ENCODE data around the gene LCN15.

Gene LCN15

GRCh38 chr9:136805207-136805740 is 41.0 kb upstream of the LCN15 start (continued):
- TF ChIP-seq ZC3H10 (CRISPR knock-in tag; IDR thresholded peaks at IDR 0.05) (no peak), SNAI2 (CRISPR knock-in tag; IDR thresholded peaks at IDR 0.05) (no peak), ZNF565 (CRISPR knock-in tag; conservative IDR thresholded peaks at IDR 0.05; ENCODE audit: low read depth) (no peak), PATZ1 (CRISPR knock-in tag; IDR thresholded peaks at IDR 0.05; ENCODE audit: borderline replicate concordance) (no peak), ZFP30 (CRISPR knock-in tag; IDR thresholded peaks at IDR 0.05) (no peak)
- TF ChIP-seq, protein P1, sequence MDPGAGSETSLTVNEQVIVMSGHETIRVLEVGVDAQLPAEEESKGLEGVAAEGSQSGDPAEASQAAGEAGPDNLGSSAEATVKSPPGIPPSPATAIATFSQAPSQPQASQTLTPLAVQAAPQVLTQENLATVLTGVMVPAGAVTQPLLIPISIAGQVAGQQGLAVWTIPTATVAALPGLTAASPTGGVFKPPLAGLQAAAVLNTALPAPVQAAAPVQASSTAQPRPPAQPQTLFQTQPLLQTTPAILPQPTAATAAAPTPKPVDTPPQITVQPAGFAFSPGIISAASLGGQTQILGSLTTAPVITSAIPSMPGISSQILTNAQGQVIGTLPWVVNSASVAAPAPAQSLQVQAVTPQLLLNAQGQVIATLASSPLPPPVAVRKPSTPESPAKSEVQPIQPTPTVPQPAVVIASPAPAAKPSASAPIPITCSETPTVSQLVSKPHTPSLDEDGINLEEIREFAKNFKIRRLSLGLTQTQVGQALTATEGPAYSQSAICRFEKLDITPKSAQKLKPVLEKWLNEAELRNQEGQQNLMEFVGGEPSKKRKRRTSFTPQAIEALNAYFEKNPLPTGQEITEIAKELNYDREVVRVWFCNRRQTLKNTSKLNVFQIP (CRISPR knock-in tag; IDR thresholded peaks at IDR 0.05; ENCODE audit: borderline replicate concordance, low read depth) = no peak

DNA sequence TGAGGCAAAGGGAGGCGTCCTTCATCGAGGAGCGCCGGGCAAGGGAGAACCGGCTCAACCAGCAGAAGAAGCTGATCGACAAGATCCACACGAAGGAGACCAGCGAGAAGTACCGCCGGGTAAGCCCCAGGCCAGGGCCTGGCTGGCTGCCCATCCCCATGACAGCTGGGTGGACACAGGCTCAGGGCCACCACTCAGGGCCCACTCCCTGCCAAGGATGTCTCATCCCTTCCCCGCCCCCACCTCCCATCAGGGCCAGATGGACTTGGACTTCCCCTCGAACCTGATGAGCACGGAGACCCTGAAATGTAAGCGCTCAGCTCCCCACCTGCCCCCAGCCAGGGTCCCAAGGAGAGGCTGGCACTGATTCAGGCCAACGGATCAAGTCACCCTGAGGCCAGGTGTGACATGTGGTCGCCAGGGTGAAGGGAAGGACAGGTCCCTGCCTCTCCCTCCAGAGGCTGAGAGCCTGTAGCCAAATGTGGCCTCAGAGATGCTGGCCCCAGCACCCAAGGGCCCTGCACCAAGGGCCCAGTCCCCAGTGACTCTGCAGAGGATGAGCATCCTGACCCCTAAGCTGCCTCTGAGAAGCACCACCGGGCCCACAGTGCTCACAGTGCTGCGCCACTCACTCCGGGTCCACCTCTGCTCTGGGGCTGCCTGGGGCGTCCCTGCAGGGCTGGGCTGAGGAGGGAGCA is 40.3 kb upstream of the LCN15 start:
- TF ChIP-seq BACH2 (CRISPR knock-in tag; IDR thresholded peaks at IDR 0.05; ENCODE audit: borderline replicate concordance) (no peak), TOX (CRISPR knock-in tag; IDR thresholded peaks at IDR 0.05; ENCODE audit: borderline replicate concordance) (no peak), RARB (CRISPR knock-in tag; IDR thresholded peaks at IDR 0.05) (no peak), ZNF8 (CRISPR knock-in tag; IDR thresholded peaks at IDR 0.05) (no peak), ZFP3 (CRISPR knock-in tag; IDR thresholded peaks at IDR 0.05) (no peak), PATZ1 (CRISPR knock-in tag; IDR thresholded peaks at IDR 0.05; ENCODE audit: borderline replicate concordance) (no peak), ZC3H10 (CRISPR knock-in tag; IDR thresholded peaks at IDR 0.05) (no peak), OSR1 (CRISPR knock-in tag; IDR thresholded peaks at IDR 0.05) (no peak), CSDC2 (CRISPR knock-in tag; IDR thresholded peaks at IDR 0.05) (no peak), ESRRG (CRISPR knock-in tag; IDR thresholded peaks at IDR 0.05) (no peak), ARNTL (CRISPR knock-in tag; IDR thresholded peaks at IDR 0.05; ENCODE audit: borderline replicate concordance, low read depth) (no peak), ZNF565 (CRISPR knock-in tag; conservative IDR thresholded peaks at IDR 0.05; ENCODE audit: low read depth) (no peak), ZNF70 (CRISPR knock-in tag; IDR thresholded peaks at IDR 0.05) (no peak)
- TF ChIP-seq, protein P2, sequence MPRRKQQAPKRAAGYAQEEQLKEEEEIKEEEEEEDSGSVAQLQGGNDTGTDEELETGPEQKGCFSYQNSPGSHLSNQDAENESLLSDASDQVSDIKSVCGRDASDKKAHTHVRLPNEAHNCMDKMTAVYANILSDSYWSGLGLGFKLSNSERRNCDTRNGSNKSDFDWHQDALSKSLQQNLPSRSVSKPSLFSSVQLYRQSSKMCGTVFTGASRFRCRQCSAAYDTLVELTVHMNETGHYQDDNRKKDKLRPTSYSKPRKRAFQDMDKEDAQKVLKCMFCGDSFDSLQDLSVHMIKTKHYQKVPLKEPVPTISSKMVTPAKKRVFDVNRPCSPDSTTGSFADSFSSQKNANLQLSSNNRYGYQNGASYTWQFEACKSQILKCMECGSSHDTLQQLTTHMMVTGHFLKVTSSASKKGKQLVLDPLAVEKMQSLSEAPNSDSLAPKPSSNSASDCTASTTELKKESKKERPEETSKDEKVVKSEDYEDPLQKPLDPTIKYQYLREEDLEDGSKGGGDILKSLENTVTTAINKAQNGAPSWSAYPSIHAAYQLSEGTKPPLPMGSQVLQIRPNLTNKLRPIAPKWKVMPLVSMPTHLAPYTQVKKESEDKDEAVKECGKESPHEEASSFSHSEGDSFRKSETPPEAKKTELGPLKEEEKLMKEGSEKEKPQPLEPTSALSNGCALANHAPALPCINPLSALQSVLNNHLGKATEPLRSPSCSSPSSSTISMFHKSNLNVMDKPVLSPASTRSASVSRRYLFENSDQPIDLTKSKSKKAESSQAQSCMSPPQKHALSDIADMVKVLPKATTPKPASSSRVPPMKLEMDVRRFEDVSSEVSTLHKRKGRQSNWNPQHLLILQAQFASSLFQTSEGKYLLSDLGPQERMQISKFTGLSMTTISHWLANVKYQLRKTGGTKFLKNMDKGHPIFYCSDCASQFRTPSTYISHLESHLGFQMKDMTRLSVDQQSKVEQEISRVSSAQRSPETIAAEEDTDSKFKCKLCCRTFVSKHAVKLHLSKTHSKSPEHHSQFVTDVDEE (CRISPR knock-in tag; IDR thresholded peaks at IDR 0.05) = no peak
- TF ChIP-seq, protein P1 (CRISPR knock-in tag; IDR thresholded peaks at IDR 0.05; ENCODE audit: borderline replicate concordance, low read depth) = no peak
- TF ChIP-seq, protein P3, sequence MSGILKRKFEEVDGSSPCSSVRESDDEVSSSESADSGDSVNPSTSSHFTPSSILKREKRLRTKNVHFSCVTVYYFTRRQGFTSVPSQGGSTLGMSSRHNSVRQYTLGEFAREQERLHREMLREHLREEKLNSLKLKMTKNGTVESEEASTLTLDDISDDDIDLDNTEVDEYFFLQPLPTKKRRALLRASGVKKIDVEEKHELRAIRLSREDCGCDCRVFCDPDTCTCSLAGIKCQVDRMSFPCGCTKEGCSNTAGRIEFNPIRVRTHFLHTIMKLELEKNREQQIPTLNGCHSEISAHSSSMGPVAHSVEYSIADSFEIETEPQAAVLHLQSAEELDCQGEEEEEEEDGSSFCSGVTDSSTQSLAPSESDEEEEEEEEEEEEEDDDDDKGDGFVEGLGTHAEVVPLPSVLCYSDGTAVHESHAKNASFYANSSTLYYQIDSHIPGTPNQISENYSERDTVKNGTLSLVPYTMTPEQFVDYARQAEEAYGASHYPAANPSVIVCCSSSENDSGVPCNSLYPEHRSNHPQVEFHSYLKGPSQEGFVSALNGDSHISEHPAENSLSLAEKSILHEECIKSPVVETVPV (CRISPR knock-in tag; IDR thresholded peaks at IDR 0.05) = no peak
- ATAC-seq = no peak

Data from SK-N-SH treated with all-trans-retinoic acid at 6 μM for 48 hours (cell line).